ENCODE measurements around the gene HEBP1. TPM values are rescaled to one million over a fixed set of nuclear protein-coding genes. Genes with fewer than 3 reads are reported as not detected.

The HEBP1 gene
- total RNA-seq, 3 donors from 2014 or later (not counting 1 experiment from before 2014, with no cell fraction given): 10.8 to 13.5 (median 11.9) TPM

- intact Hi-C loops (cut with micrococcal nuclease): no loop called here
- no peak for ATAC-seq
- no peaks in the 10 kb centered on the region for H3K9me3 ChIP-seq (ENCODE audit: control insufficient read depth, insufficient read depth, low read length)
- H3K9me3 Mint-ChIP-seq: peaks cover 0 to 2% of the 10 kb centered on the region in 2 donors
- H3K36me3 ChIP-seq (ENCODE audit: control insufficient read depth, insufficient read depth, low read length): no peaks in the 10 kb centered on the region
- H3K4me1 ChIP-seq (ENCODE audit: control insufficient read depth, insufficient read depth, low read length): no peaks in the 10 kb centered on the region
- no peaks in the 10 kb centered on the region for H3K27me3 ChIP-seq (ENCODE audit: control insufficient read depth, insufficient read depth, low read length)
- H3K4me3 ChIP-seq (ENCODE audit: low read length): no peak overlapping the region
- H3K27ac ChIP-seq (ENCODE audit: low read length): no peak overlapping the region
- peaks cover 9 to 12% of the 10 kb centered on the region in 2 donors for H3K27me3 Mint-ChIP-seq (ENCODE audit: low read depth in 2 of 2)
- no peak for TF ChIP-seq CTCF (IDR thresholded peaks at IDR 0.05)
- WGBS (ENCODE audit: insufficient coverage): 88% methylated on average over 1 of the region's 1 CpG
- H3K4me3 Mint-ChIP-seq: no peak overlapping the region
- H3K27ac Mint-ChIP-seq: no peak overlapping the region
- no peak for DNase-seq
- no peaks in the 10 kb centered on the region for H3K4me1 Mint-ChIP-seq
- no peaks in the 10 kb centered on the region for H3K36me3 Mint-ChIP-seq
Measured at GRCh38 chr12:12951504-12951903, 48.6 kb downstream of the HEBP1 start.

GRCh38 chr12:12947902-12948301 lies 52.2 kb downstream of the HEBP1 start:
- Mint-ChIP-seq H3K27ac (no peak overlapping the region), H3K27me3 (ENCODE audit: low read depth in 2 of 2) (peaks cover 10 to 12% of the 10 kb centered on the region in 2 donors), H3K4me3 (no peak overlapping the region), H3K36me3 (no peaks in the 10 kb centered on the region), H3K4me1 (no peaks in the 10 kb centered on the region), H3K9me3 (no peaks in the 10 kb centered on the region)
- ATAC-seq (no peak), DNase-seq (no peak)
- no peak for TF ChIP-seq CTCF (IDR thresholded peaks at IDR 0.05)
- whole genome bisulfite sequencing (ENCODE audit: insufficient coverage): 92% methylated on average over 4 of the region's 4 CpGs
- H3K36me3 ChIP-seq (ENCODE audit: control insufficient read depth, insufficient read depth, low read length): no peaks in the 10 kb centered on the region
- H3K9me3 ChIP-seq (ENCODE audit: control insufficient read depth, insufficient read depth, low read length): no peaks in the 10 kb centered on the region
- H3K27ac ChIP-seq (ENCODE audit: low read length): no peak overlapping the region
- H3K4me3 ChIP-seq (ENCODE audit: low read length): no peak overlapping the region
- intact Hi-C loops (cut with micrococcal nuclease): no loop called here
- H3K4me1 ChIP-seq (ENCODE audit: control insufficient read depth, insufficient read depth, low read length): no peaks in the 10 kb centered on the region
- H3K27me3 ChIP-seq (ENCODE audit: control insufficient read depth, insufficient read depth, low read length): no peaks in the 10 kb centered on the region

GRCh38 chr12:12946686-12947355 lies 53.2 kb downstream of the HEBP1 start:
- WGBS (ENCODE audit: insufficient coverage): 80% methylated on average over 5 of the region's 7 CpGs
- H3K4me3 Mint-ChIP-seq: no peak overlapping the region
- no peak for TF ChIP-seq CTCF (IDR thresholded peaks at IDR 0.05)
- H3K4me1 ChIP-seq (ENCODE audit: control insufficient read depth, insufficient read depth, low read length): no peaks in the 10 kb centered on the region
- H3K9me3 ChIP-seq (ENCODE audit: control insufficient read depth, insufficient read depth, low read length): no peaks in the 10 kb centered on the region
- no peak for ATAC-seq
- H3K4me1 Mint-ChIP-seq: no peaks in the 10 kb centered on the region
- H3K4me3 ChIP-seq (ENCODE audit: low read length): no peak overlapping the region
- H3K9me3 Mint-ChIP-seq: no peaks in the 10 kb centered on the region
- H3K27me3 Mint-ChIP-seq (ENCODE audit: low read depth in 2 of 2): peaks cover 10 to 12% of the 10 kb centered on the region in 2 donors
- H3K36me3 ChIP-seq (ENCODE audit: control insufficient read depth, insufficient read depth, low read length): no peaks in the 10 kb centered on the region
- H3K27me3 ChIP-seq (ENCODE audit: control insufficient read depth, insufficient read depth, low read length): no peaks in the 10 kb centered on the region
- H3K27ac ChIP-seq (ENCODE audit: low read length): no peak overlapping the region
- H3K27ac Mint-ChIP-seq: no peak overlapping the region
- intact Hi-C loops (cut with micrococcal nuclease): no loop called here
- no peaks in the 10 kb centered on the region for H3K36me3 Mint-ChIP-seq
- DNase-seq: no peak

GRCh38 chr12:12945591-12945990 lies 54.5 kb downstream of the HEBP1 start:
- no peak overlapping the region for H3K27ac Mint-ChIP-seq

More at GRCh38 chr12:12945591-12945990, 54.5 kb downstream of the HEBP1 start:
- no peak overlapping the region for H3K4me3 ChIP-seq (ENCODE audit: low read length)
- ATAC-seq (no peak), DNase-seq (no peak)
- H3K36me3 Mint-ChIP-seq: no peaks in the 10 kb centered on the region
- no peaks in the 10 kb centered on the region for H3K36me3 ChIP-seq (ENCODE audit: control insufficient read depth, insufficient read depth, low read length)
- no peak overlapping the region for H3K27ac ChIP-seq (ENCODE audit: low read length)
- peaks cover 10 to 12% of the 10 kb centered on the region in 2 donors for H3K27me3 Mint-ChIP-seq (ENCODE audit: low read depth in 2 of 2)
- intact Hi-C loops (cut with micrococcal nuclease): no loop called here
- H3K9me3 ChIP-seq (ENCODE audit: control insufficient read depth, insufficient read depth, low read length): no peaks in the 10 kb centered on the region
- H3K4me1 ChIP-seq (ENCODE audit: control insufficient read depth, insufficient read depth, low read length): no peaks in the 10 kb centered on the region
- no peak for TF ChIP-seq CTCF (IDR thresholded peaks at IDR 0.05)
- no peak overlapping the region for H3K4me3 Mint-ChIP-seq
- no peaks in the 10 kb centered on the region for H3K4me1 Mint-ChIP-seq
- no peaks in the 10 kb centered on the region for H3K27me3 ChIP-seq (ENCODE audit: control insufficient read depth, insufficient read depth, low read length)
- H3K9me3 Mint-ChIP-seq: no peaks in the 10 kb centered on the region

Data from natural killer cell (primary cell).